Erythroblast (primary cell): ENCODE results near the gene RNLS.
"Not testable (repeated sequence)": the region's sequence is repeated elsewhere in the genome, so short reads cannot be mapped to it uniquely, and the experiment has no call there.

ENCODE experiments used
- DNase-seq, 2 experiments: peaks; one replicate each; lab custom pipeline; 2025; lab: John Stamatoyannopoulos, UW
- GATA1 ChIP-seq: IDR thresholded peaks from 2 replicates; pipeline ENCODE4 v1.6.1; 2011; ENCODE audit warnings: low read depth, mild to moderate bottlenecking, control low read depth, low read length, moderate library complexity
- POLR2A ChIP-seq: IDR thresholded peaks from 2 replicates; pipeline ENCODE4 v1.6.1; 2011; ENCODE audit warnings: mild to moderate bottlenecking, low read length

Gene RNLS

DNA sequence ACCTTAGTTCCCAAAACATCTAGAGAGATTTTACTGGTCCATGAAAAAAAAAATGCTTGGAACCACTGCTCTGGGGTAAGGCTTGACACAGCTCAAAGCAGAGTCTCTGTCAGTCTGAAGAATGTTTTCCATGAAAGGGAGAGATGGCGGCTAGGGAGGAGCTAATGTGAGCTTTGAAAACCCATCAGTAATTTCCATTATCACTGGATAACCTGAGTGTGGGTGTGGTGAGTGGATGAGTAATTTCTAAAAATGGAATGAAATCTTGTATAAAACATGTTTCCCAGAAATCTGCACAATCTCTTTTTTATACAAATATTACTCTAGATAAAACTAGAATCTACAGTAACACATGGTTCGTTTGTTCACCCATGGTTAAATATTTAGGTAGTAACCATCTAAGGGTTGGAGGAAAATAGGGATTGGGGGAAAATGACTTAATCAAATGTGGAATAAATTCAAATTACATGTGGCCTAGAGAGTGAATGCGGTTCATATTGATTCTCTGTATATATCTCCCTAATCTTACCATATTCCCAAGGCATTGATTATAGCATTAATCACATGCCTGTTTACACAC, 289.4 kb downstream of the RNLS start:
- no peak for DNase-seq
- TF ChIP-seq GATA1 (no peak), POLR2A (no peak)

DNA sequence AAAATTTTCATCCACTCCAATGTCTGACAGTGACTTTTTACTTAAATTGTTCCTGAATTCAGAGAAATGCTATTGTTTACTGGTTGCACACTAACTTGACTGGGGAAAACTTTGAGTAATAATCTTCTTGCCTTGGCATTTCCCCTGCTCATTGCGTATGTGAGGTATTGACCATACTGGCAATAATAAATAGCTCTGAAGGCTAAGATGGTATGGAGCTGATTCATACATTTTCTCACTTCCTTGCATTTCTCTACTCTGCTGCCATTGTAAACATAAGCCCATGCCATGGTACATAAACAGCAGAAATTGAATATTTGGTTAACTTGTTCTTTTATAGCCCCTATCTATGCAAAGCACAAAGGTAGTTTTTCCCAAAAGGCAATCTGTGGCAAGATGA, 290.0 kb downstream of the RNLS start:
- TF ChIP-seq GATA1 = no peak
- no peak for TF ChIP-seq POLR2A
- no peak for DNase-seq

DNA sequence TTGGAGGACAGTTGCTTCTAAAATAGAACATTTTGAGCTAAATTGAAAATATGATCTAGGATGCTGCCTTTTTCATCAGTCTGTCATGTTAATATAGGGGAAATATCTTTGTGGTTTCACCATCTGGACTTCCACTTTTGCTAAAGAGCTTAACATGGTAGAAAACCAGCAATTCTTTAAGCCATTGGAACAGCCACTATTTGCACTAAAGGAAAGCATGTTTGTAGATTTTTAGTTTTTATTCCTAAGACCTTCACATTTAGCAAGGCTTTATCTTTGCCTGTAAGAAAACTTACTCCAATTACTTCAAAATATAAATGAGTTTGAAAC, 291.0 kb downstream of the RNLS start:
- no peak for TF ChIP-seq GATA1
- TF ChIP-seq POLR2A = no peak

DNA sequence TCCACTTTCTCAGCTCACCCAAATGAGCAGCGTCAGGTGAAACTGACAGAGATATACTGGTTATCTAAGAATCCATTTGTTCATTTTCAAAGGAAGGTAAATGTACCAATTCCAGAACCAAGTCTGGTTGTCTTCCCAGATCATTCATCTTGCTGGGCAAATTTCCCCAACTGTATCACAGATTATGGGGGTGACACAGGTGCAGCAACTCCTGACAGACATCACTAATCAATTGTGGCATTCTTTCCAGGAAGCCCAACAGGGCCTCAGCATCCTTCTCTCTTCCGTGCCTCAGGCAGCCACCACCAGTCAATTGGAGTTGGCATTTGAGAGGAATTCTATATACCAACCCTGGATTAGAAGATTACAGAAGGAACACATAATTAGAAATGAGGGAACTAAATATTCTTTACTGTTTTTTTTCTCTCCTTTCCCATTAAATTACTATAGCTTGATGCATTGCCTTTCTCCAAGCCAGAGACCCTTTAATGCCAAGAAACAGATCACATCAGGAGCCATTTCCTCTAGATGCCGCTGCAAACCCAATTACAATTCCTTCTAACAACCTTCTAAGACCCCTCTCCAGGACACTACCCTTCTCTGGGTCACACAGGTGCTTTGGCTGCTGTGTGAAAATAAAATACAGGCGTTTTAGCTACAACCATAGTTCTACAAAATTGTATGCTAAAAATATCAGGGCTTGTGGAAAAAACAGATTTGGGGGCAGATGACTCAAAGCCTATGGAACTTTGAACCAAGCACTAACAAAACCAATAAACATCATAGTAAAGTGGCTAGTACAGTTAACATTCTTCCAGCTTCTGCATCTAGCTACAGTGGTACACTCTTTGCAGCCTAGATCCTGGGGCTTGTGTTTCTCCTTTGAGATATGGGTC, 291.6 kb downstream of the RNLS start:
- TF ChIP-seq POLR2A (no peak), GATA1 (no peak)
- no peak for DNase-seq

More for the DNA sequence above, 291.0 kb downstream of the RNLS start:
- no peak for DNase-seq

DNA sequence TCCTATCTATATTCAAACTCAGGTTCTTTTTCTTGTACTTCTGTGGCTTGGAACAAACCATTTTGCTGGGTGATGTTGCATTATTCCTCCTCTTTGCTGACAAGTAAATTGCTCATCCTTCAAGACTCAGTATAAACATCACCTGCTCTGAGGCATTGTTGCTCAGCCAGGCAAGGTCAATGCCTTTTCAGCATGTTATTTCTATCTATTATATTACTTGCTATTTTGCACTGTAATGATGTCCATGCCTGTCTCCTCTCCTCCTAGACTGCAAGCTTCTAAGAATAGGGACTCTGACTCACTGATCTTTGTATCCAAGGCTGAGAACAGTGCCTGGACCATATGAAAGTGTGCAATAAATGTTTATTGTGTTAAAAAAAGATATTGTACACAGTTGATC, 293.8 kb downstream of the RNLS start:
- no peak for DNase-seq
- no peak for TF ChIP-seq GATA1
- no peak for TF ChIP-seq POLR2A

DNA sequence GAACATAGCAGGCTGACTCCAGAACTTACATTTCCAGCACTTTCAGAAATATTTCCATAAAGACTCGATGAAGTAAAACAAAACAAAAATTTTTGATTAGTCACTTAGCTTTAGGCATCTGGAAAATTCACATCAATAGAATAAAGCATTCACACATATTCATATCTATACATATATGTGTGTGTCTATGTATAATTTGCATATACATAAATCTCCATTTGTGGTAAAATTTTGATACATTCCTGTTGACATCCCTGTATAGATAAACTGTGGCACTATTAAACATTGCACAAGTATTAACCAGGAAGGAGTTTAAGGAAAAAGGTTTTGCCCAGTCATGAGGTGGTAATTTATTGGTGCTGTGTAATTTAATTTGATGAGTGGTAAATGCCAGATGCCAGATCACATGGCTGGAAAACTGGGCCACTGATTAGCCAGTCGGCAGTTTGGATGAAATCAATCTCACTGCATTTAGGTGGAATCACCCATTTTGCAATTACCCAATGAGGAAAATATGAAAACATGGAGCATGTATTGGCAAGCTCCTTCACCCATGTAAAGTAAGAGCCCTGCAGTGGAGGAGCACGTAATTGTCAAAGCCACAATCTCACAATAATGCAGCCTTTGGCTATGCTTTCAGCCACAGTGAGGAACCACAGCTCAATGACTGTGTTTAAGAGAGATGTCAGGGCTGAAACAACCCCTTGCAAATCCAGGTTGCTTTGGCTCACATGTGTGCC, 294.6 kb downstream of the RNLS start:
- TF ChIP-seq GATA1 (no peak), POLR2A (no peak)
- no peak for DNase-seq

DNA sequence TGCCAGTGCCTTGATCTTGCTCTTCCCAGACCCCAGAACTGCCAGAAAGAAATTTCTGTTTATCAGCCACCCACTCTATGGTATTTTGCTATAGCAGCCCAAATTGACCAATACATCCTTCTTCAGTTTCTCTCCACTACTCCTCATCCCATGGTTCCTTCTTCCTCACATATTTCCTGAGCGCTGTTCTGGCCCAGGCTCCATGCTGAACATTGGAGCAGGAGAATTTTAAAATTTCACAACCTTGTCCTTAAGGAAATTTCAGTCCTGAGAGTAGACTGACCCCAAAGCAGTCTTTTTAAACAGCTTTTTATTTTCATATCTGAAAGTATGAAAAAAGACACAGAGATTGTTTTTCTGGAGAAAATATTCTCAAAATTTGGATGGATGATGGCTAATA, 297.1 kb downstream of the RNLS start:
- no peak for DNase-seq
- TF ChIP-seq POLR2A = no peak
- no peak for TF ChIP-seq GATA1

DNA sequence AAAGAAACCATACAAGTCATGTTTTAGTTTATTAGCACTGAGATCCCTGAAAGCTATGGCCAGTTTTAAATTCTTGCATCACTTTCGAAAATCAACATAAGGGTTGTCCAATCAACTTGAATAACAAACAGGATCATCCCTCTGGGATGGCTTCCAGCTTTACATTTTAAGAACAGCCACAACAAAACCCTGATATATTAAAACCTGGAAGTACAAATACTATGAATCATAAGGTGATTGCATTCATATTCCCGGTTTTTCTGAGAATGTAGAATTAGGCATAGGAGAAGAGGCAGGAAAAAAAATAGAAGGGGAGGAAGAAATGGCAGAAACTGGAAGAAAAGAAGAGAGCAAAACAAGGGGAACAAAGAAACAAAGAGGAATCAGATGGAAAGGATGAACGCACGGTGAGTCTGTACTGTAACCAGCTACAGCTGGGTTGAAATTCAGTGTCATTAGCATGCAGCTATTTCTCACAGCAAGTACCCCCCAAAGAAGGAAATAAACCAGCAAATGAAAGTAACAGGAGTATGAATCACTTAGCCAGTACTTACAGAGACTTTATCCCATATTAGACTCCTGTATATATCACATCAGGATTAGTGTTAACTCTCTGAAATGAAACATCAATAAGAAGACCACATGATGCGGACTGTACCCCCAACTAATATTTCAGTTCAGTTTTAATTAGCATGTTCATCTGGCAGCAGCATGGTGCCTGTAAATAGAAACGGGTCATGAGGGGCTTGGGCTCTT, 301.3 kb downstream of the RNLS start:
- DNase-seq = no peak
- no peak for TF ChIP-seq POLR2A
- no peak for TF ChIP-seq GATA1

DNA sequence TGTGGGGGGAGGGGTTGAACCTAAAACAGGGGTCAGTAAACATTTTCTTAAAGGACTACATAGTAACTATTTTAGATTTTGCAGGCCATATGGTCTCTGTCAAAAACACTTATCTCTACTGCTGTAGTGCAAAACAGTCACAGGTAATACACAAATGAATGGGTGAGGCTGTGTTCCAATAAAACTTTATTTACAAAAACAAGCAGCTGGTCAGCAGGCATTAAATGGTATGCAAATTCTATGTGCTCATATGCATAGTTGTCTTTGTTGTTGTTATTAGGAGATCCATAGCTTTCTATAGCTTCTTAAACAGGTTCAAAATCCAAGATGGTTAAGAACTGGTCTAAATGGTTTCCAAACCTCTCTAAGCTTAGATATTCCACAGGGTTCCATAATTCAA, 302.6 kb downstream of the RNLS start:
- DNase-seq = no peak

DNA sequence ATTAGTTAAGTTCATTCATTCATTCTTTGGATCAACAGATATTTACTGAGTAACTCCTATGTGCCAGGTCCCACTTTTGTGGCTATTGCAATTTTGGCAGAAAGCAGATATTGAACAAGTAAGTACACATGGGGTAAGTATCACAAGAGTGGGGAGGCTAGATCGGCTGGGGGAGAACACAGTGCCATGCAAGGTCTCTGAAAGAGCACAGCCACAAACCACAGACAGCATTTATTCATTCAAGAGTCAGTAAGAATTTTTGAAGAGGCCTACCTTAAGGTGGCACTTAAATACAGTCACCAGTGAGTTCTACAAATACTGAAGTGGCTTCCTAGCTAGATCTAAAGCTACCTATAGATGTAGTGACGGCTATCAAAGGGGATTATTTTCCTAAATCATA, 304.2 kb downstream of the RNLS start:
- no peak for DNase-seq
- TF ChIP-seq GATA1 = no peak
- no peak for TF ChIP-seq POLR2A

More for the DNA sequence above, 302.6 kb downstream of the RNLS start:
- TF ChIP-seq POLR2A (no peak), GATA1 (no peak)

DNA sequence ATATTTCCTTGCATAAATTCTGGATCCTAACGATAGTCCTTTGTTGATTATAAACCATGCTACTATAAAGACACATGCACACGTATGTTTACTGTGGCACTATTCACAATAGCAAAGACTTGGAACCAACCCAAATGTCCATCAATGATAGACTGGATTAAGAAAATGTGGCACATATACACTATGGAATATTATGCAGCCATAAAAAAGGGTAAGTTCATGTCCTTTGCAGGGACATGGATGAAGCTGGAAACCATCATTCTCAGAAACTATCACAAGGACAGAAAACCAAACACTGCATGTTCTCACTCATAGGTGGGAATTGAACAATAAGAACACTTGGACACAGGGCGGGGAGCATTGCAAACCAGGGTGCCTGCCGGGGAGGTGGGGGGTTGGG, 306.2 kb downstream of the RNLS start:
- not testable (repeated sequence) for DNase-seq

DNA sequence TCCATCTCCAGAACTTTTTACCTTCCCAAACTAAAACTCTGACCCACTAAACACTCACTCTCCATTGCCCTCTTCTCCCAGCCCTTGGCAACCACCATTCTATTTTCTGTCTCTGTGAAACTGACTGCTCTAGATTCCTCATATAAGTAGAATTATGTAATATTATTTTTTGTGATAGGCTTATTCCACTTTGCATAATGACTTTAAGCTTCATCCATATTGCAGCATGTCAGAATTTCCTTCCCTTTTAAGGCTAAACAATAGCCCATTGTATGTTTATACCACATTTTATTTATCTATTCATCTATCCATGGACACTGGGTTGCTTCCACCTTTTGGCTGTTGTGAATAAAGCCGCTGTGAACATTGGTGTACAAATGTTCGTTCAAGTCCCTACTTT, 308.8 kb downstream of the RNLS start:
- TF ChIP-seq POLR2A (no peak), GATA1 (no peak)
- no peak for DNase-seq

DNA sequence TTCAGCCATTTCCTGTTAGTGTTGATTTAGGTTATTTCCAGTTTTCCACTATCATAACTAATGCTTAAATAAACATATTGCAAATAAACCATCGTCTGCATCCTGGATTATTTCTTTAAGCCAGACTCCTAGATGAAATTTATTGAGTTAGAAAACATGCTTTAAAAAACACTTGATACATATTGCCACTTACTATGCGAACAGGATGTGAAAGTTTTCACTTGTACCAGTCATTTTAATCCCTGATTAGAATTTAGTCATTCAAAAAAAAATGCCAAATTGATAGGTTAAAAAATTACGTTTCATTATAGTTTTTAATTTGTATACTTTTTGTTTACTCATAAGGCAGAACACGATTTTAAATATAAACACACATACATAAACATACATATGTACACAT, 309.6 kb downstream of the RNLS start:
- no peak for DNase-seq
- no peak for TF ChIP-seq GATA1
